HG02884 (cell line): Measurements from ENCODE around the gene BAIAP2.

ENCODE experiments used
- ATAC-seq: cut with Tn5 transposase; IDR thresholded peaks from one replicate; pipeline ENCODE4 v1.9.1; 2021; ENCODE audit warnings: mild to moderate bottlenecking, moderate library complexity; ENCODE audit not compliant: unreplicated experiment

BAIAP2 gene

GRCh38 chr17:81034779-81035520, at the start of gene BAIAP2:
TSS of gene BAIAP2 (plus strand) at chr17:81035151. CDS start at chr17:81035255, 104 bp downstream.
- no peak for ATAC-seq

GRCh38 chr17:80986046-80986445, 48.9 kb upstream of the BAIAP2 start:
- no peak for ATAC-seq

GRCh38 chr17:80986816-80987475, 48.0 kb upstream of the BAIAP2 start:
- ATAC-seq = no peak

GRCh38 chr17:80987941-80988461, 47.0 kb upstream of the BAIAP2 start:
- no peak for ATAC-seq

- no peak for ATAC-seq
Observed at GRCh38 chr17:80989586-80989913, 45.4 kb upstream of the BAIAP2 start.

- ATAC-seq = no peak
Observed at GRCh38 chr17:80990921-80991644, 43.9 kb upstream of the BAIAP2 start.

GRCh38 chr17:80991645-80992076, 43.3 kb upstream of the BAIAP2 start, which contains the start of gene CHMP6:
TSS of gene CHMP6 (plus strand) at chr17:80991841. CDS start at chr17:80991919, 78 bp downstream.
- no peak for ATAC-seq

- ATAC-seq = no peak
Observed at GRCh38 chr17:80992077-80992947, 42.6 kb upstream of the BAIAP2 start.

GRCh38 chr17:80992948-80993624, 41.9 kb upstream of the BAIAP2 start:
- no peak for ATAC-seq

- no peak for ATAC-seq
Observed at GRCh38 chr17:80995131-80995530, 39.8 kb upstream of the BAIAP2 start.

GRCh38 chr17:80996422-80997305, 38.3 kb upstream of the BAIAP2 start:
- no peak for ATAC-seq

GRCh38 chr17:80997424-80998117, 37.4 kb upstream of the BAIAP2 start:
- ATAC-seq = no peak

- no peak for ATAC-seq
Observed at GRCh38 chr17:80998118-80998747, 36.7 kb upstream of the BAIAP2 start.

- ATAC-seq = no peak
Observed at GRCh38 chr17:80998748-80999535, 36.0 kb upstream of the BAIAP2 start.

- no peak for ATAC-seq
Observed at GRCh38 chr17:80999536-81000333, 35.2 kb upstream of the BAIAP2 start.

GRCh38 chr17:81000334-81000630, 34.7 kb upstream of the BAIAP2 start:
- no peak for ATAC-seq
